Measurements from ENCODE around the gene CRYBG3.

CRYBG3 gene

GRCh38 chr3:97974996-97975395 lies 153.2 kb downstream of the CRYBG3 start:
- no peak for DNase-seq (ENCODE audit: low read depth)

DNA sequence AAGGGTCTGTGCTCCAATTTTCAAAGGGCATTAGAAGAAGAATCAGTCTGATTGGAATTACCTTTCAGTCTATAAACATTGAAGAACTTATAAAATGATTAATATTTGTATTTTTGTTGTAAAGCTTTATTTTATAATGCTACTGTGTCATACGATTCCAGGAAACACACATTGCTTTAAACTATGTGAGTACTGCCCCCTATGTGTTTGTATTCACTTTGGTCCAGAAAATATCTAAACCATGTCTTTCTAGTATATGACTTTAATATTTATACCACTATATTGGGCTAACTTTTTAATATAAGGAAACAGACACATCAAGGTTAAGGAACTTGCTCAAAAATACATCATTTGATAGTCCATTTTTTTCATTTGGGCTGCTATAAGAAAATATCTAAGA lies 153.7 kb downstream of the CRYBG3 start:
- no peak for DNase-seq (ENCODE audit: low read depth)

GRCh38 chr3:97979610-97980009 lies 157.8 kb downstream of the CRYBG3 start:
- DNase-seq (ENCODE audit: low read depth): no peak

DNA sequence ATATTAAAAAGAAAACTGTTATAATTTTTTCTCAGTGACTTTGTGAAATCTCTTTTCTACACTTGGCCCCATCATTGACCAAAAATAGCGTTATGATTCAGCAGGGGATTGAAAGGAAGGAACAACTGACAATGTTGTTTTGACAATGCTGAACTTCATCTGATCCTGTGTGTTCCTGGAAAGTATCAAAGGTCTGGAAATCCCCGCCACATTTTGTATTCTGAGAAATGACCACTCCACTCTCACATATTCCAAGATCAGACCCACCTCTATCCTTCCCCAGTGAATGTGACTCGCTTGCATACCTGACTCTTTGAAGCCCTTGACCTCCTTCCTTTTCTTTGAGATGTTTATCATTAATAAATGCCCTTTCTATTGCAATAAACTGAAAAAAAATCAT lies 160.1 kb downstream of the CRYBG3 start:
- no peak for DNase-seq (ENCODE audit: low read depth)

GRCh38 chr3:97983933-97984491 lies 162.2 kb downstream of the CRYBG3 start:
- DNase-seq (ENCODE audit: low read depth): no peak

- DNase-seq (ENCODE audit: low read depth): no peak
Measured at GRCh38 chr3:97987306-97987705, 165.5 kb downstream of the CRYBG3 start.

DNA sequence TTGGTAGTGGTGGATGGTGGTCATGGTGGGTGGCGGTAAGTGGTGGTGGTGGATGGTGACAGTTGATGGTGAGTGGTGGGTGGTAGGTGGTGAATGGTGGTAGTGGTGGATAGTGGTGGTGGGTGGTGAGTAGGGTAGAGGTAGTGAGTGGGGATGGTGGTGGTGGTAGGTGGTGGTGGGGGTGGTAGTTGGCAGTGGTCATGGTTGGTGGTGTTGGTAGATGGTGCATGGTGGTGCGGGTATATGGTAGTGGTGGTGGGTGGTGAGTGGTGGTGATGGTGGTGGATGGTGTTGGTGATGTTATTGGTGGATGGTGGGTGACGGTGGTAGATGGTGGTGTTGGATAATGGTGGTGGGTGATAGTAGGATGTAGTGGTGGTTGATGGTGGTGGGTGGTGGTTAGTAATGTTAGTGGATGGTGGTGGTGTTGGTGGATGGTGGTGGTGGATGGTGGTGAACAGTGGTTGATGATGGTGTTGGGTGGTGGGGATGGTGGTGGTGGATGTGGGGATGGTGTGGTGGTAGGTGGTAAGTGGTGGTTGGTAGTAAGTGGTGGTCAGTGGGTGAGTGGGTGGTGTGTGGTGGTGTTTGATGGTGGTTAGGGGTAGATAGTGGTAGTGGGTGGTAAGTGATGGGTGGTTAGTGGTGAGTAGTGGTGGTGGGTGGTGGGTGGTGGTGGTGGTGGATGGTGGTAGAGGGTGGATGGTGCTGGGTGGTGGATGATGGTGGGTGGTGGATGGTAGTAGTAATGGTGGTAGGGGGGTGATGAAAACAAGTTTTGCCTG lies 167.2 kb downstream of the CRYBG3 start:
- no peak for DNase-seq (ENCODE audit: low read depth)

DNA sequence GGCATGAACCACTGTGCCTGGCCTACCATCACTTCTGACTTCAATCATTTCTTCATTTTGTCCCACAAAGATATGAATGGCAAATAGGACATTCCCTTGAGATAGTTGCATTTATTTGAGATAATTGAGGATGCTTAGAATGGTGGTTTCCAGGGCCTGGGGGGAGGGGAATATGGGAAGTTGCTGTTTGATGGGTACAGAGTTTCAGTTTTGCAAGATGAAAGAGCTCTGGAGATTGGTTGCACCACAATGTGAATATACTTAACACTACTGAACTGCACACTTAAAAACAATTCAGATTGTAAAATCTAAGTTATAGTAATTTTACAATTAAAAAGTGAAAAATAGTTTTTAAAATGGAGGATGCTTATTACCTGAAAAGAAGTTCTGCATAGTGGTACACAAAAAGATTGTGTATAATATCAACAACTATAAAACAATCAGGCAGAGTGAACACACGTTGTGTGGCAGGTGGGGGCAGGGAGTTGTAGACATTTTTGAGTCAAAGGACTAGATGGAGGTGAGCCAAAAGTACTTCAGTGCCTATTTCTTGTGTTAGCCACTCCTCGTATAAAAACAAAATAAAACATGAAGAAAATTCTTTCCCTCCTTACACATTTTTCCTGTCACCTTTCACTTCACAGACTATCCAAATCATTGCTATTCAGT lies 168.9 kb downstream of the CRYBG3 start:
- DNase-seq (ENCODE audit: low read depth): no peak

- no peak for DNase-seq (ENCODE audit: low read depth)
Measured at GRCh38 chr3:97991293-97991682, 169.5 kb downstream of the CRYBG3 start.

DNA sequence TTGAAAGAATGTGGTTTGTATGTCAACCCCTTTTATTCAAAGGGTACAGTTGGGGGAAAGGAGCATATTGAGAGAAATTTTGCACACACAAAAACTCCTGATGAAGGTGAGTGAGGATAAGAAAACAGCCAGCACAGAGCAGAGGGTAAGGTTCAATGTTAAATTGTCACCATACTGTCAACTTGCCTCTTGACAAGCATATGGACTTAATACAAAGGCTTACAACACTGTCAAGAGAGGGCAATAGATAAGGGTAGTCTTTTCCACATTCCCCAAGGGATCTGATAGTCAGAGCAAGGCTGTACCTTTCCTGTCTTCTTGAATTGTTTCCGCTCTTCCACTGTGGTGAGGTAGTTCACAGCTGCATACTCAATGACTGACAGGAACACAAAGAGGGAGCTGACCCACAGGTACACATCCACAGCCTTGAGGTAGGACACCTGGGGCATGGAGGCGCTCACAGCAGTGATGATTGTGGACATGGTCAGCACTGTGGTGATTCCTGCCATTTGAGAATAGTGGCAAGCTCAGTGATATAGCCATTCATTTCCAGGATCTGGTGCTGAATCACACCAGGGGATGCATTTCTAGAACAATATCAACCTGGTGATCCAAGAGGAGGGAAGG lies 170.8 kb downstream of the CRYBG3 start:
- DNase-seq (ENCODE audit: low read depth): no peak

DNA sequence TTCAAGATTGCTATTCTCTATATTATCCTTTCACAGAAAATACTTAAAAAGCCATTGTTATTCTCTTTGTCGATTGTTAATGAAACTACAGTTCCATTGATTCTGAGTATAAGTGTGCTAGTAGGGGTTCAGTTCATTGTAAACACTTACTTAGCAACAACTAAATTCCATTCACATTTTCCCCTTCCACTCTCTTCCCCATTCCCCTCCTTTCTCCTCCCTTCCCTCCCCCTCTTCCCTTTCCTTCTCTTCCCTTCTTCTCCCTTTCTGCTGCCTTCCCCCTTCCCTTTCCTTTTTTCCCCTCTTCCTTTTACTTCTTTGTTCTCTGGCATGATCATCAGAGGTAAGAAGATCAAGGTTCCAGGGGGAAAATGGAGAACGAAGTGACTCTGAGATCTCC lies 171.7 kb downstream of the CRYBG3 start:
- DNase-seq (ENCODE audit: low read depth): no peak

DNA sequence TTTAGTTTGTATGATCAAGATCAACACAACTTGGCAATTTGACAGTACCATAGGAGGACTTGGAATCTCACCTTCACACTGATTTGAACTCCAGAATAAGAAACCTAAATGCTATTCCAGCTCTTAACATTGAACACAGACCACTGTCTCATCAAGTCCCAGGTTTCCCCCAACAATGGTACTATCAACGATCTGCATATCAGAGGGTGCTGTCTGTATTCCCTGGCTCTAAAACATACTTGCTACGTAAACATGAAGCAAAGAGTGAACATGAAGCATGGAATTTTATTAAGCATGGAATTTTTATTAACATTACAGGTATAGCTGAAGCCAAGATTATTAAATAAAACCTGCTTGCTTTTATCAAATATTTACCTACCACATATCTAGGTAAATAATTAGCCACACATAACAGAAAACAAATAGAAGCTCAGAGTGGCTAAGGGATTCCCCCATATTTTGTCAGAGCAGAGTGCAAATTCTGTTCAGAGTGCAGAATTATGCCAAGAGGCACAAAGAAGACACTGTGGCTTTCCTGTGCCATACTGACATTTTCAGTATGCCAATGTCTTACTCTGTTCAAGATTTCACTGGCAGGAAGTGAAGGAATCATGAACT lies 172.6 kb downstream of the CRYBG3 start:
- DNase-seq (ENCODE audit: low read depth): no peak
